Heart right ventricle (tissue), 16 donors: ENCODE results near the gene SMTN. TPM values are rescaled to one million over a fixed set of nuclear protein-coding genes. Genes with fewer than 3 reads are reported as not detected.
A peak's percentile ranks its signal among the peaks of the same experiment; 100 is the strongest.

Experiments used
- ATAC-seq, 8 donors: fragments of 200-7000 bp; cut with Tn5 transposase; one replicate each; pipeline ENCODE4 v1.9.1; 2020; ENCODE audit warnings: mild to moderate bottlenecking in 8 of 8, moderate library complexity in 8 of 8, moderate number of reproducible peaks in 1 of 8
- DNase-seq, 2 donors: peaks; one replicate each; pipeline ENCODE4 v3.0.0-alpha.2; 2020
- H3K27ac ChIP-seq, 10 donors: fragments of 200-600 bp; sonication (generic) in 2 of 10; one replicate each; pipeline versions ENCODE4 v1.5.0 to v1.8.0; 2020 to 2022; ENCODE audit warnings: mild to moderate bottlenecking in 3 of 10
- H3K27me3 ChIP-seq, 7 donors: fragments of 200-600 bp; one replicate each; pipeline ENCODE4 v1.8.0; 2021 to 2022; ENCODE audit warnings: mild to moderate bottlenecking in 2 of 7
- H3K36me3 ChIP-seq, 9 donors: fragments of 200-600 bp; sonication (generic) in 1 of 9; one replicate each; pipeline versions ENCODE4 v1.5.0 to v1.8.0; 2020 to 2022; ENCODE audit warnings: mild to moderate bottlenecking in 2 of 9
- H3K4me1 ChIP-seq, 9 donors: fragments of 200-600 bp; sonication (generic) in 1 of 9; one replicate each; pipeline versions ENCODE4 v1.5.0 to v1.8.0; 2020 to 2022; ENCODE audit warnings: mild to moderate bottlenecking in 4 of 9
- H3K4me3 ChIP-seq, 10 donors: fragments of 200-600 bp; sonication (generic) in 2 of 10; one replicate each; pipeline versions ENCODE4 v1.5.0 to v1.8.0; 2020 to 2022; ENCODE audit warnings: mild to moderate bottlenecking in 7 of 10, moderate library complexity in 2 of 10
- H3K9me3 ChIP-seq, 11 donors: fragments of 200-600 bp in 10 of 11; sonication (generic) in 2 of 11; one replicate each; pipeline versions ENCODE4 v1.5.0 to v1.8.0; 2013 to 2022; ENCODE audit warnings: mild to moderate bottlenecking in 2 of 11, control low read depth in 1 of 11, moderate library complexity in 1 of 11
- WGBS, 2 donors: extraction: QIAGEN DNeasy Blood & Tissue Kit; methylation state at CpG; one replicate each; pipeline ENCODE4 v1.1.7; 2013; ENCODE audit warnings: inconsistent platforms in 1 of 2; 5-methylcytosine and 5-hydroxymethylcytosine counted together
- intact Hi-C, 10 donors: fragments of 100-400 bp; cut with DNase I; formaldehyde crosslinking; loops; one replicate each; pipeline versions ENCODE4 v1.11.1 to v1.14.2; 2022
- polyA plus RNA-seq, 2 donors: library from polyadenylated mRNA; stranded (reverse); fragments of 200-250 nt; gene quantifications; one replicate each; pipeline ENCODE4 v1.2.3, GENCODE V29; 2013
- total RNA-seq, 10 donors: library from RNA; stranded (reverse); fragmentation: NEBNext Ultra II Directional in 3 of 10; extraction: Animal tissue kit (Norgen Biotek cat#: 25700) in 3 of 10; gene quantifications; one replicate each; pipeline versions ENCODE4 v1.2.1 to v1.2.4, GENCODE V29; 2021 to 2023
- TF ChIP-seq, protein P1 (sequence below), 9 donors: fragments of 200-600 bp; sonication (generic) in 2 of 9; IDR thresholded peaks; one replicate each; pipeline versions ENCODE4 v1.5.0 to v1.8.0; 2021 to 2022; ENCODE audit warnings: antibody characterized with exemption in 9 of 9, mild to moderate bottlenecking in 5 of 9, moderate library complexity in 1 of 9
- donor health status: Arrhythmogenic right ventricular cardiomyopathy.
- donor health status: ischemic (EF 13 %, LVEDD 7.1; RV severe dilation, severe dysfunction).
- donor health status: healthy with polysubstance abuse.
- donor health status: DM: no; HTN: yes; CAD: no.
- donor health status: DM: no; HTN: no; CAD: no.
- donor health status: ischemic (EF 25% LVEDD 6.9; RV normal size, moderate dysfunction).
- donor health status: ischemic (EF 25% LVEDD 5.7; RV mildly dilated, moderate dysfunction).
- donor health status: healthy.
- donor health status: DM: yes; HTN: yes; CAD: no.
- donor health status: Ischemic cardiomyopathy.
- donor health status: ischemic (EF 35%, LVEDD 5.7; RV mildly dilated, moderate dysfunction).
- donor health status: nonischemic (EF 11% LVEDD 7.7; RV severe dilation, severe dysfunction).
- donor health status: DM: yes; HTN: yes; CAD: no.
- donor health status: PGD.
- donor health status: ischemic (EF 29% LVEDD 5.4; RV normal size, mild dysfunction).
- donor health status: nonischemic (EF 23%, LVEDD 6.1; RV moderate dilation, normal function).

The SMTN gene
- total and polyA plus RNA-seq, 12 donors = 64.2 to 398 (median 204) TPM

- TF ChIP-seq, protein P1, sequence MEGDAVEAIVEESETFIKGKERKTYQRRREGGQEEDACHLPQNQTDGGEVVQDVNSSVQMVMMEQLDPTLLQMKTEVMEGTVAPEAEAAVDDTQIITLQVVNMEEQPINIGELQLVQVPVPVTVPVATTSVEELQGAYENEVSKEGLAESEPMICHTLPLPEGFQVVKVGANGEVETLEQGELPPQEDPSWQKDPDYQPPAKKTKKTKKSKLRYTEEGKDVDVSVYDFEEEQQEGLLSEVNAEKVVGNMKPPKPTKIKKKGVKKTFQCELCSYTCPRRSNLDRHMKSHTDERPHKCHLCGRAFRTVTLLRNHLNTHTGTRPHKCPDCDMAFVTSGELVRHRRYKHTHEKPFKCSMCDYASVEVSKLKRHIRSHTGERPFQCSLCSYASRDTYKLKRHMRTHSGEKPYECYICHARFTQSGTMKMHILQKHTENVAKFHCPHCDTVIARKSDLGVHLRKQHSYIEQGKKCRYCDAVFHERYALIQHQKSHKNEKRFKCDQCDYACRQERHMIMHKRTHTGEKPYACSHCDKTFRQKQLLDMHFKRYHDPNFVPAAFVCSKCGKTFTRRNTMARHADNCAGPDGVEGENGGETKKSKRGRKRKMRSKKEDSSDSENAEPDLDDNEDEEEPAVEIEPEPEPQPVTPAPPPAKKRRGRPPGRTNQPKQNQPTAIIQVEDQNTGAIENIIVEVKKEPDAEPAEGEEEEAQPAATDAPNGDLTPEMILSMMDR (IDR thresholded peaks at IDR 0.05) = no peak
- ATAC-seq (no peak), DNase-seq (peak in 1 of 2 donors; percentile 6)
- 69 to 74% methylated on average over 3 of the region's 3 CpGs for WGBS, 2 donors
- intact Hi-C loops = loop anchor here (1.0 to 10.0 kb wide), 9 partner anchors 61 to 149 kb away; partner anchors contain the start of genes MORC2 (in 1 of the 10) and TUG1 (in 1 of the 10)
- no peaks in the 10 kb centered on the region for H3K9me3 ChIP-seq
- H3K27ac ChIP-seq = peak overlapping the region; percentile 87 to 98 (median 96)
- peaks cover 10 to 84% (median 48%) of the 10 kb centered on the region in 9 donors for H3K4me1 ChIP-seq
- peaks cover 0 to 68% (median 30%) of the 10 kb centered on the region in 9 donors for H3K36me3 ChIP-seq
- no peaks in the 10 kb centered on the region for H3K27me3 ChIP-seq
- H3K4me3 ChIP-seq = peak overlapping the region in 9 of 10 donors; percentile 55 to 91 (median 75)
Measured at GRCh38 chr22:31085928-31086327, 4.8 kb downstream of the SMTN start.

DNA sequence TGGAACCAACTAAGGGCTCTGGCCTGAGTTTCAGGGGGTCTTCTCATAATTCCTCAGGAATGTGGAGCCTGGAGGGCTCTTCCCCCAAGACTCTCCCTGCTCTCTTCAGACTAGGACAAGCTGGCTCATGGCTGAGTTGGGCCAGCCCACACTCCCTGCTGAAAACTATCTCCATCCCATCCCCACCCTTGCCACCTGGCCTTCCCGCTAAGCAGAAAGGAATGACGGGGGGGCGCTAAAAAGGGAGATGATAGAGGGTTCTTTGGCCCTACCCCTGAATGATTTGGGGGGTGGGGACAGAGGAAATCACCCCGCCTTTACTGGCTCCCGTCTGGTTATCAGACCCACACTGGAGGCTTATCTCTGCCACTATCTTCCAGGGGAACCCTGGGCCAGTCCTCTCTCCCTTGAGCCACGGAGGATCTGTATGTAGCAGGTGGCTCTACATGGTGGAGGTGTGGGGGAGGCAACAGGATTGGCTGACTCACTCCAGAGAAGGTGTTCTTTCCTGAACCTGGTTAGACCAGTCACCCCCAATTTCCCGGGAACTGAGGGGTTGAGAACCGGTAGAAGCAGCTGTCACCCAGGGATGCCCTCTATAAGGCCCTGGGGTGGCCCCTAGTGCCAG is 5.7 kb downstream of the SMTN start:
- intact Hi-C loops = loop anchor here in 7 of 10 donors (5.0 to 10.0 kb wide), 4 partner anchors 60 to 148 kb away; no protein-coding TSS in a partner anchor
- no peaks in the 10 kb centered on the region for H3K9me3 ChIP-seq
- H3K27me3 ChIP-seq = no peaks in the 10 kb centered on the region
- DNase-seq (peak in 1 of 2 donors; percentile 5), ATAC-seq (no peak)
- H3K4me1 ChIP-seq = peaks cover 10 to 92% (median 48%) of the 10 kb centered on the region in 9 donors
- H3K36me3 ChIP-seq = peaks cover 0 to 77% (median 36%) of the 10 kb centered on the region in 9 donors
- TF ChIP-seq, protein P1 (IDR thresholded peaks at IDR 0.05) = no peak
- H3K4me3 ChIP-seq = peak overlapping the region in 1 of 10 donors; percentile 7
- peak overlapping the region in 8 of 10 donors; percentile 41 to 98 (median 96) for H3K27ac ChIP-seq
- 55 to 70% methylated on average over 8 of the region's 8 CpGs for WGBS, 2 donors

GRCh38 chr22:31087744-31088215 is 6.7 kb downstream of the SMTN start:
- Histone ChIP-seq H3K9me3 (no peaks in the 10 kb centered on the region), H3K4me1 (peaks cover 9 to 92% (median 56%) of the 10 kb centered on the region in 9 donors), H3K4me3 (no peak overlapping the region), H3K36me3 (peaks cover 0 to 86% (median 46%) of the 10 kb centered on the region in 9 donors), H3K27me3 (no peaks in the 10 kb centered on the region), H3K27ac (peak overlapping the region in 5 of 10 donors; percentile 7 to 98 (median 53))
- DNase-seq (no peak), ATAC-seq (no peak)
- TF ChIP-seq, protein P1 (IDR thresholded peaks at IDR 0.05) = no peak
- WGBS, 2 donors = 87 to 91% methylated on average over 21 of the region's 21 CpGs
- intact Hi-C loops = loop anchor here in 7 of 10 donors (5.0 to 10.0 kb wide), 4 partner anchors 60 to 147 kb away; no protein-coding TSS in a partner anchor

GRCh38 chr22:31088233-31088986 is 7.3 kb downstream of the SMTN start:
- no peak overlapping the region for H3K4me3 ChIP-seq
- DNase-seq (no peak), ATAC-seq (no peak)
- H3K27me3 ChIP-seq = no peaks in the 10 kb centered on the region
- H3K4me1 ChIP-seq = peaks cover 5 to 90% (median 51%) of the 10 kb centered on the region in 9 donors
- H3K9me3 ChIP-seq = no peaks in the 10 kb centered on the region
- TF ChIP-seq, protein P1 (IDR thresholded peaks at IDR 0.05) = no peak
- intact Hi-C loops = loop anchor here in 7 of 10 donors (5.0 to 10.0 kb wide), 4 partner anchors 59 to 146 kb away; no protein-coding TSS in a partner anchor
- peaks cover 0 to 87% (median 51%) of the 10 kb centered on the region in 9 donors for H3K36me3 ChIP-seq
- H3K27ac ChIP-seq = peak overlapping the region in 8 of 10 donors; percentile 24 to 65 (median 40)
- WGBS, 2 donors = 89 to 90% methylated on average over 26 of the region's 26 CpGs
